SJSA1 (cell line): ENCODE results near the gene PMEPA1. TPM values are rescaled to one million over a fixed set of nuclear protein-coding genes. Genes with fewer than 3 reads are reported as not detected.
A peak's percentile ranks its signal among the peaks of the same experiment; 100 is the strongest.
"Not testable (repeated sequence)": the region's sequence is repeated elsewhere in the genome, so short reads cannot be mapped to it uniquely, and the experiment has no call there.

ENCODE experiments used
- DNase-seq, 2 experiments: peaks; one replicate each; pipeline ENCODE4 v3.0.0-alpha.2; 2015 to 2020; ENCODE audit warnings: low spot score in 2 of 2, low read depth in 1 of 2
- H3K27ac ChIP-seq: fragments of 250-450 bp; sonication (Bioruptor Pico); 2 replicates; pipeline ENCODE4 v1.5.1; 2020; ENCODE audit warnings: mild to moderate bottlenecking, moderate library complexity
- H3K27me3 ChIP-seq: fragments of 250-450 bp; sonication (Bioruptor Pico); replicated peaks from 2 replicates; pipeline ENCODE4 v1.5.1; 2020; ENCODE audit warnings: mild to moderate bottlenecking, moderate library complexity
- H3K36me3 ChIP-seq: fragments of 250-450 bp; sonication (Bioruptor Pico); 2 replicates; pipeline ENCODE4 v1.5.1; 2020; ENCODE audit warnings: mild to moderate bottlenecking
- H3K4me1 ChIP-seq: fragments of 250-450 bp; sonication (Bioruptor Pico); replicated peaks from 2 replicates; pipeline ENCODE4 v1.6.1; 2021; ENCODE audit warnings: mild to moderate bottlenecking
- H3K4me3 ChIP-seq: fragments of 250-450 bp; sonication (Bioruptor Pico); 2 replicates; pipeline ENCODE4 v1.5.1; 2020; ENCODE audit warnings: mild to moderate bottlenecking
- H3K9me3 ChIP-seq: fragments of 250-450 bp; sonication (Bioruptor Pico); replicated peaks from 2 replicates; pipeline ENCODE4 v1.5.1; 2020; ENCODE audit warnings: mild to moderate bottlenecking
- total RNA-seq: library from RNA; depleted of rRNA; stranded (reverse); fragments of >200 nt; shearing (Covaris generic); gene quantifications from 2 replicates; pipeline ENCODE4 v1.2.3, GENCODE V29; 2014

The PMEPA1 gene
- total RNA-seq, 1 experiment from 2014 or later: 13.9 TPM

GRCh38 chr20:57632286-57632685, 77.5 kb downstream of the PMEPA1 start:
- H3K27me3 ChIP-seq: peaks cover 20% of the 10 kb centered on the region
- no peak for DNase-seq
- no peak overlapping the region for H3K27ac ChIP-seq
- H3K4me3 ChIP-seq: no peak overlapping the region
- no peaks in the 10 kb centered on the region for H3K9me3 ChIP-seq
- H3K36me3 ChIP-seq: no peaks in the 10 kb centered on the region
- H3K4me1 ChIP-seq: no peaks in the 10 kb centered on the region

DNA sequence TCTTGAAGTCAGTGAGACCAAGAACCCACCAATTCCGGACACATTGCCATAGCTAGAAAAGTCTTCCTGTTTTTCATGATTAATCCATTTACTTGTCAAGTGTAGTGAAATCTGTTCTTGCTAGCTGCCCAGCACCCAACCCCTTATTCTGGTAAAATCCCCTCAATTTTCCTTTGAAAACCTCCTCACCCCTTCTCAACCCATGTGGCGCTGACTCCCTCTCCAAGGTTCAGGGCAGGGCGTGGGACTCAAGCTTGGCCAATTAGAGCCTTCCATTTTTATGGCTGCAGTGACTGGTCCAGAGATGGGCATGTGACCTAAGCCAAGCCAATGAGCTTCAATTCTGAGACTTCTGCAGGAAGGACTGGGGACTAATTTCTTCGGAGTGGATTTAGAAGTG, 79.8 kb downstream of the PMEPA1 start:
- H3K4me1 ChIP-seq: no peaks in the 10 kb centered on the region
- H3K9me3 ChIP-seq: no peaks in the 10 kb centered on the region
- no peaks in the 10 kb centered on the region for H3K36me3 ChIP-seq
- peaks cover 19% of the 10 kb centered on the region for H3K27me3 ChIP-seq
- no peak overlapping the region for H3K27ac ChIP-seq
- H3K4me3 ChIP-seq: no peak overlapping the region
- no peak for DNase-seq

DNA sequence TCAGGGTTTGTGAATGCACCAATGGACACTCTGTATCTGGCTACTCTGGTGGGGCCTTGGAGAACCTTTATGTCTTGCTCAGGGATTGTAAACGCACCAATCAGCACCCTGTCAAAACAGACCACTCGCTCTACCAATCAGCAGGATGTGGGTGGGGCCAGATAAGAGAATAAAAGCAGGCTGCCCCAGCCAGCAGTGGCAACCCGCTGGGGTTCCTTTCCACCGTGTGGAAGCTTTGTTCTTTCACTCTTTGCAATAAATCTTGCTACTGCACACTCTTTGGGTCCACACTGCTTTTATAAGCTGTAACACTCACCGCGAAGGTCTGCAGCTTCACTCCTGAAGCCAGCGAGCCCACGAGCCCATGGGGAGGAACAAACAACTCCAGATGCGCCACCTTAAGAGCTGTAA, 80.3 kb downstream of the PMEPA1 start:
- DNase-seq, H3K27ac ChIP-seq, H3K4me1 ChIP-seq, H3K9me3 ChIP-seq, H3K4me3 ChIP-seq, H3K36me3 ChIP-seq: not testable (repeated sequence)
- H3K27me3 ChIP-seq: peaks cover 19% of the 10 kb centered on the region

DNA sequence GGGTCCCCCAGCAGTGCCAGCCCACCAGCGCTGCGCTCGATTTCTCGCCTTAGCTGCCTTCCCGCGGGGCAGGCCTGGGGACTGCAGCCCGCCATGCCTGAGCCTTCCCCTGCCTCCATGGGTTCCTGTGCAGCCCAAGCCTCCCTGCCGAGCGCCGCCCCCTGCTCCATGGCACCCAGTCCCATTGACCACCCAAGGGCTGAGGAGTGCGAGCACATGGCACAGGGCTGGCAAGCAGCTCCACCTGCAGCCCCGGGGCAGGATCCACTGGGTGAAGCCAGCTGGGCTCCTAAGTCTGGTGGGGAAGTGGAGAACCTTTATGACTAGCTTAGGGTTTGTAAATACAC, 80.9 kb downstream of the PMEPA1 start:
- not testable (repeated sequence) for DNase-seq, H3K27ac ChIP-seq, H3K4me3 ChIP-seq, H3K36me3 ChIP-seq, H3K9me3 ChIP-seq, H3K4me1 ChIP-seq
- peaks cover 19% of the 10 kb centered on the region for H3K27me3 ChIP-seq

GRCh38 chr20:57628047-57628961, 81.5 kb downstream of the PMEPA1 start:
- Histone ChIP-seq H3K27me3 (peaks cover 19% of the 10 kb centered on the region), H3K36me3 (no peaks in the 10 kb centered on the region), H3K9me3 (no peaks in the 10 kb centered on the region), H3K4me3 (no peak overlapping the region), H3K4me1 (no peaks in the 10 kb centered on the region), H3K27ac (no peak overlapping the region)
- no peak for DNase-seq

DNA sequence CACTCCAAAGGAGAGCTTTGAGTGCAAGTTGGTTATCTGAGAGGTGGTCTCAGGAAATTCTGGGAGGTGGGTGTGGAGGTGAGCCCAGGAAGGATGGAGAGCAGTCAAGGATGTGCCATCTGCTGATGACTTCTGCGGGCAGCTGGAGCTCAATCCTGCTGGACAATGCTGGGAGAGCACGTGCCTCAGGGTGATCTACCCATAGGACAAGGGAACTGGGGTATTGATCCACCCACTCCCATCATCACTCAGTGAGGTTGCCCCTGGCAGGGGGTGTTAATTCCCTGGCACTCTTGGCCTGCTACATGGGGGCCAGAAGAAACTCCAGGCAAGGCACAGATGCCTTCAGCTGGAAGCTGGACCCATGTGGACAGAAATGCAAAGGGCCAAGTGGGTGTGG, 82.5 kb downstream of the PMEPA1 start:
- no peaks in the 10 kb centered on the region; the same call in 1 of the 2 replicates for H3K9me3 ChIP-seq
- peaks cover 6% of the 10 kb centered on the region; the same call in 1 of the 2 replicates for H3K4me1 ChIP-seq
- H3K4me3 ChIP-seq: no peak overlapping the region
- H3K27ac ChIP-seq: no peak overlapping the region
- DNase-seq: no peak
- H3K27me3 ChIP-seq: peaks cover 9% of the 10 kb centered on the region; the same call in 1 of the 2 replicates
- no peaks in the 10 kb centered on the region for H3K36me3 ChIP-seq

- peaks cover 6% of the 10 kb centered on the region; the same call in 1 of the 2 replicates for H3K4me1 ChIP-seq
- no peaks in the 10 kb centered on the region for H3K36me3 ChIP-seq
- no peak overlapping the region for H3K27ac ChIP-seq
- DNase-seq: no peak
- no peak overlapping the region for H3K4me3 ChIP-seq
- no peaks in the 10 kb centered on the region; the same call in 1 of the 2 replicates for H3K9me3 ChIP-seq
- H3K27me3 ChIP-seq: no peaks in the 10 kb centered on the region; the same call in 1 of the 2 replicates
Measured at GRCh38 chr20:57625978-57626377, 83.8 kb downstream of the PMEPA1 start.

DNA sequence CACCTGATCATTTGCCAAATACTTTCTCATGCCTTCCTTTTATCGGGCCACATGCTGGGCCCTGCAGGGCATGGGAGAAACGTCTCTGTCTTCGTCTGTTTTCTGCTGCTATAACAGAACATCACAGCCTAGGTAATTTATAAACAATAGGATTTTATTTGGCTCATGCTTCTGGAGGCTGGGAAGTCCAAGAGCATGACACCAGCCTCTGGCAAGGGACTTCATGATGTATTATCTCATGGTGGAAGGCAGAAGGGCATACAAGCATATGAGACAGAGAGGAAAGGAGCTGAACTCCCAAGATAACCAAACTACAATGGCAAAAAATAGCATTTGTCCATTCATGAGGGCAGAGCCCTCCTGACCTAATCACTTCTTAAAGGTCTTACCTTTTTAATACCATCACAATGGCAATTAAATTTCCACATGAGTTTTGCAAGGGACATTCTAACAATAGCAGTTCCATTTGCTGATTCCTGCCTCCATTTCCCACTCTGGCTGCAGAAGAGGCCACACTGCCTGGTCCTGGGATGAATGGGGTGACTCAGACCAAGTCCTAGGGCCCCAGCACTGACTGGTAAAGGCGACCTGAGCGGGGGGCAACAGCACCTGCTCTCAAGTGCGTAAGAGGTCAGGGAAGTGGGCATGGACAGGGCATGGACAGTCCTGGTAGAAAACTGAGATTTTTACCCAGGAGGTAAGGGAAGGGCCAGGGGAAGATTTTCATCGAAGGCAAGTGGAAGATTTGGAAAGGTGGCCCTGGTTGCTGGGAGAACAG, 84.4 kb downstream of the PMEPA1 start:
- Histone ChIP-seq H3K36me3 (no peaks in the 10 kb centered on the region), H3K27me3 (no peaks in the 10 kb centered on the region; the same call in 1 of the 2 replicates), H3K9me3 (no peaks in the 10 kb centered on the region; the same call in 1 of the 2 replicates), H3K4me3 (no peak overlapping the region), H3K4me1 (peaks cover 6% of the 10 kb centered on the region; the same call in 1 of the 2 replicates), H3K27ac (no peak overlapping the region)
- no peak for DNase-seq

- H3K4me3 ChIP-seq: no peak overlapping the region
- no peak overlapping the region for H3K27ac ChIP-seq
- H3K4me1 ChIP-seq: peaks cover 6% of the 10 kb centered on the region; the same call in 1 of the 2 replicates
- peaks cover 3% of the 10 kb centered on the region; the same call in 1 of the 2 replicates for H3K27me3 ChIP-seq
- no peaks in the 10 kb centered on the region for H3K36me3 ChIP-seq
- no peaks in the 10 kb centered on the region; the same call in 1 of the 2 replicates for H3K9me3 ChIP-seq
- DNase-seq: no peak
Measured at GRCh38 chr20:57624124-57624523, 85.7 kb downstream of the PMEPA1 start.

DNA sequence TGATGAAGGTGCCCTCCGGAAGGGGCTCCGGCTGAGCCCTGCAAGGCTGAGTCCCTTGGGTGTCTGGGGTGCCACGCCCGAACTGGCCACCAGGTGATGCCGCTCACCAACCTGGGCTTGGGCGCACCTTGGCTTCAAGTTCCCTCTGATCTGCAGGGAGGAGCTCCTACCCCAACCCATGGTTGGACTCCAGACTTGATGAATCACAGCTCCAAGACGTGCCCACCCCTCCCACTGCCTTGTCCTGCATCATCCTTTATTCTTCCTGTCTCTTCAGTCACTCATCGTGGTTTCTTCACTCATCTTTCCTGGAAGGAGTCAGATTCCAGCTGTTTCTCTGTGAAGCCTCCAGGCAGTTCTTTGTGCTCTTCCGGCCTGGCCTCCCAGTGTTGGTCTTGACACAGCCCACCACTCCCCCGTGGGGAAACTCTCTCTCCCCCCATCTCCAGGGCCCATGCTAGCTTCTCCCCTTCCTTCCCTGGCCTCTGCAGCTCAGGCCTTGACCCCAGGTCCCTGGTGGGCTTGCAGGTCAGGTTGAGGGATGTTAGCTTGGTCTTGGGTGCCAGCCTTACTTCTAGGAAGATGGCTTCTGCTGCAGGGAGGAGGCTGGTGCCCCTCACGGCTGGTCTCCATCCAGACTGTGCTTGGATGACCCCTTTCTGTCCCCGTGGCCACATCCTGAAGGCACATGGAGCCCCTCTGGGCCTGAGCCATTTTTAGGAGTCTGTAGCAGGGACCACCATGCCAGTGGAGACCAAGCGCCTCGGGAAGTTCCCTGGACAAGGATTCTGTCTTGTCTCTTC, 87.0 kb downstream of the PMEPA1 start:
- Histone ChIP-seq H3K9me3 (no peaks in the 10 kb centered on the region; the same call in 1 of the 2 replicates), H3K4me3 (no peak overlapping the region), H3K36me3 (no peaks in the 10 kb centered on the region), H3K27ac (no peak overlapping the region), H3K4me1 (peaks cover 6% of the 10 kb centered on the region; the same call in 1 of the 2 replicates), H3K27me3 (peaks cover 9% of the 10 kb centered on the region; the same call in 1 of the 2 replicates)
- peak in 1 of 2 experiments; percentile 31 for DNase-seq

GRCh38 chr20:57622201-57622570, 87.6 kb downstream of the PMEPA1 start:
- no peak for DNase-seq
- peaks cover 6% of the 10 kb centered on the region; the same call in 1 of the 2 replicates for H3K4me1 ChIP-seq
- H3K9me3 ChIP-seq: no peaks in the 10 kb centered on the region; the same call in 1 of the 2 replicates
- peaks cover 9% of the 10 kb centered on the region; the same call in 1 of the 2 replicates for H3K27me3 ChIP-seq
- H3K4me3 ChIP-seq: no peak overlapping the region
- H3K27ac ChIP-seq: no peak overlapping the region
- H3K36me3 ChIP-seq: no peaks in the 10 kb centered on the region

DNA sequence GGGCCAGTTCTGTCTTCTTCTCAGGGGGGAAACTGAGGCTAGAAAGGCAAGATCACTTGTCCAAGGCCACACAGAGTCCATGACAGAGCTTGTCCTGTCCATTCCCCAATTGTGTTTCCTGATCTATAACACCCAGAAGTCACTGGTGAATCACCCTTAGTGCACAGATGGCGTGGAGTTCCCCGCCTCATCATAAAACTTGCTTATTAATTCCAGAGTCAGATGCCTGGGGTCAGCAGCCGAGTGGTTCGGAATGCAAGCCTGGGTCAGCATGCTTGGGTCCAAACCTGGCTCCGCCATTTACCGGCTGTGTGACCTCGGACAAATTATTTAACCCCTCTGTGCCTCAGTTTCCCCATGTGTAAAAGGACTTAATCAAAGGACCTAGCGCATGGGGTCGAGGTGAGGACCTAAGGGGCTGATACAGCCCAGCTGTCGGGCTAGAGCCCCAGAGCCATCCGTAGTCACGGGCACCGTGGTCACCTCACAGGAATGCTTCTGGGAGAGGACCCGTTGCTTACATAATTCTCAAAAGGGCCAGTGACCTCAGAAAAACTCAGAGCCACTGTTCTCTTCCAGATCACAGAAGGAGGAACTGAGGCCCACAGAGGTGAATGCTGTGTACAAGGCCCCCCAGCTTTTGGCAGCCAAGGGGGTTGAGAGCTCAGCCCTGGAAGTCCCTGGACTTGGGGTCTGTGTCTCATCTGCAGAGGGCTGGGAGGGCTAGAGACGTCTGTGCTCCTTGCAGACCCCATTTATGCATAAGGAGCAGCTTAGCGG, 88.2 kb downstream of the PMEPA1 start:
- Histone ChIP-seq H3K4me1 (peaks cover 6% of the 10 kb centered on the region; the same call in 1 of the 2 replicates), H3K4me3 (no peak overlapping the region), H3K27me3 (peaks cover 9% of the 10 kb centered on the region; the same call in 1 of the 2 replicates), H3K9me3 (no peaks in the 10 kb centered on the region; the same call in 1 of the 2 replicates), H3K27ac (no peak overlapping the region), H3K36me3 (no peaks in the 10 kb centered on the region)
- no peak for DNase-seq
